Neutrophil (primary cell): Measurements from ENCODE around the gene ATF3.

Experiments used
- H3K27ac ChIP-seq: fragments of 200-600 bp; sonication (generic); 2 replicates; pipeline ENCODE4 v1.5.1; 2016; ENCODE audit warnings: mild to moderate bottlenecking, moderate library complexity
- H3K27me3 ChIP-seq: fragments of 200-600 bp; sonication (generic); 2 replicates; pipeline ENCODE4 v1.6.0; 2016; ENCODE audit warnings: mild to moderate bottlenecking
- H3K36me3 ChIP-seq: fragments of 200-600 bp; sonication (generic); 2 replicates; pipeline ENCODE4 v1.5.1; 2017
- H3K4me1 ChIP-seq, 2 experiments: fragments of 200-600 bp in 1 of 2; sonication (generic) in 1 of 2; 1 replicate in 1 of 2; 2 replicates in 1 of 2; pipeline versions ENCODE4 v1.5.1 to v1.6.1; 2013 to 2016; ENCODE audit warnings: low read depth in 1 of 2, low read length in 1 of 2, mild to moderate bottlenecking in 1 of 2, moderate library complexity in 1 of 2; ENCODE audit not compliant: control insufficient read depth in 1 of 2, insufficient read depth in 1 of 2
- H3K4me3 ChIP-seq, 2 experiments: fragments of 200-600 bp in 1 of 2; sonication (generic) in 1 of 2; 1 replicate in 1 of 2; 2 replicates in 1 of 2; pipeline ENCODE4 v1.5.1; 2013 to 2016; ENCODE audit warnings: low read depth in 1 of 2, low read length in 1 of 2, mild to moderate bottlenecking in 1 of 2, moderate library complexity in 1 of 2
- H3K9me3 ChIP-seq: fragments of 200-600 bp; sonication (generic); 2 replicates; pipeline ENCODE4 v1.5.1; 2016
- TF ChIP-seq, protein P1 (sequence below): fragments of 200-600 bp; sonication (generic); IDR thresholded peaks from 2 replicates; pipeline ENCODE4 v1.5.1; 2016; ENCODE audit warnings: antibody characterized with exemption

ATF3 gene

GRCh38 chr1:212582808-212583615 lies 25.5 kb upstream of the ATF3 start:
- no peaks in the 10 kb centered on the region for H3K36me3 ChIP-seq
- H3K9me3 ChIP-seq, result no peaks in the 10 kb centered on the region
- TF ChIP-seq, protein P1, sequence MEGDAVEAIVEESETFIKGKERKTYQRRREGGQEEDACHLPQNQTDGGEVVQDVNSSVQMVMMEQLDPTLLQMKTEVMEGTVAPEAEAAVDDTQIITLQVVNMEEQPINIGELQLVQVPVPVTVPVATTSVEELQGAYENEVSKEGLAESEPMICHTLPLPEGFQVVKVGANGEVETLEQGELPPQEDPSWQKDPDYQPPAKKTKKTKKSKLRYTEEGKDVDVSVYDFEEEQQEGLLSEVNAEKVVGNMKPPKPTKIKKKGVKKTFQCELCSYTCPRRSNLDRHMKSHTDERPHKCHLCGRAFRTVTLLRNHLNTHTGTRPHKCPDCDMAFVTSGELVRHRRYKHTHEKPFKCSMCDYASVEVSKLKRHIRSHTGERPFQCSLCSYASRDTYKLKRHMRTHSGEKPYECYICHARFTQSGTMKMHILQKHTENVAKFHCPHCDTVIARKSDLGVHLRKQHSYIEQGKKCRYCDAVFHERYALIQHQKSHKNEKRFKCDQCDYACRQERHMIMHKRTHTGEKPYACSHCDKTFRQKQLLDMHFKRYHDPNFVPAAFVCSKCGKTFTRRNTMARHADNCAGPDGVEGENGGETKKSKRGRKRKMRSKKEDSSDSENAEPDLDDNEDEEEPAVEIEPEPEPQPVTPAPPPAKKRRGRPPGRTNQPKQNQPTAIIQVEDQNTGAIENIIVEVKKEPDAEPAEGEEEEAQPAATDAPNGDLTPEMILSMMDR, result no peak
- no peak overlapping the region for H3K4me3 ChIP-seq
- peaks cover 0 to 4% of the 10 kb centered on the region in 2 experiments for H3K4me1 ChIP-seq
- no peak overlapping the region for H3K27ac ChIP-seq
- peaks cover 19% of the 10 kb centered on the region for H3K27me3 ChIP-seq

DNA sequence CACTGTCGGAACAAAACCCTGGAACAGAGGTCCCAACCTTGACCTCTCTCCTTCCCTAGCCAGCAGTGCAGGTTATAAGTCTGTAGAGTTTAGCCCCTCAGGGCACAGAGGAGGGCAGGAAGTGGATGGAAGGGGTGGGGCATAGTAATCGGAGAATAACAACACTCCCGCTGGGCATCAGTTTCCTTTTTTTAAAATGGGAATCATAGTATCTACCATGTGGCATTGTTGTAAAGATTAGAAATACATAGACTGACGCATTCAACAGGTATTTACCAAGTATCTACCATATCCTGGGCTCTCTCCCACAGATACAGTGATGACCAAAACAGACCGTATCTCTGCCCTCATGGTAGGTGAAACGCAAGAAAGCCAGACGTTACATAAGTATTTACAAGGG lies 24.9 kb upstream of the ATF3 start:
- Histone ChIP-seq H3K9me3 (no peaks in the 10 kb centered on the region), H3K36me3 (no peaks in the 10 kb centered on the region), H3K27ac (no peak overlapping the region), H3K27me3 (peaks cover 24% of the 10 kb centered on the region), H3K4me3 (no peak overlapping the region), H3K4me1 (no peaks in the 10 kb centered on the region)
- TF ChIP-seq, protein P1, result no peak

DNA sequence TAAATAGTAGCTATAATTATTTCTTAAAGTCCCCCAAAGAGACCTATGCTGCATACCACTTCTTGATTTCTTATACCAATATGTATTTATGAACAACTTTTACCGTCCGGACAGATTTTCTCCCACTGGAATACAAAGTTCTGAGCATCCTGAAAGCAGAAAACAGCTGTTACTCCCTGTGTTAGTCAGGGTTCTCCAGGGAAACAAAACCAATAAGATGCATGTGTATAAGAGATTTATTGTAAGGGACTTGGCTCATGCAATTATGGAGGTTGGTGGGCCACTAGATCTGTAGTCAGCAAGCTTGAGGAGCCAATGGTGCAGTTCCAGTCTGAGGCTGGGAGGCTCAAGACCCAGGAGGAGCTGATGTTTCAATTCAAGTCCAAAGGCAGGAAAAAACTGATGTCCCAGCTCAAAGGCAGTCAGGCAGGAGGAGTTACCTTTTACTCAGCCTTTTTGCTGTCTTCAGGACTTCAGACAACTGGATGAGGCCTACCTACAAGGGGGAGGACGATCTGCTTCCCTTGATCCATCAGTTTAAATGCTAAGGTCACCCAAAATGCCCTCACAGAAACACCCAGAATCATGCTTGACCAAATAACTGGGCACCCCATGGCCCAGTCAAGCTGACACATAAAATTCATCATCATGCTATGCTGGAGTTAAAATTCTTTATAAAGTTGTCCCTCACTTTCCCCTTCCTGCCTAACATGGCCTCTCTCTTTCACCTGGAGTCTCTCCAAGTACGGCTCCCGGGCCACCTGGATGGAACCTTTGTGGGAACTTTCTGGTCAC lies 24.3 kb upstream of the ATF3 start:
- H3K9me3 ChIP-seq, result no peaks in the 10 kb centered on the region
- TF ChIP-seq, protein P1, result no peak
- no peak overlapping the region for H3K4me3 ChIP-seq
- H3K4me1 ChIP-seq, result peaks cover 0 to 5% of the 10 kb centered on the region in 2 experiments
- H3K36me3 ChIP-seq, result no peaks in the 10 kb centered on the region
- H3K27me3 ChIP-seq, result peaks cover 24% of the 10 kb centered on the region
- no peak overlapping the region for H3K27ac ChIP-seq

- Histone ChIP-seq H3K4me1 (peaks cover 9 to 13% of the 10 kb centered on the region in 2 experiments), H3K27me3 (peaks cover 24% of the 10 kb centered on the region), H3K4me3 (no peak overlapping the region), H3K9me3 (no peaks in the 10 kb centered on the region), H3K36me3 (no peaks in the 10 kb centered on the region), H3K27ac (no peak overlapping the region)
- TF ChIP-seq, protein P1, result no peak
These were observed 23.4 kb upstream of the ATF3 start for GRCh38 chr1:212585210-212585609.

- H3K9me3 ChIP-seq, result no peaks in the 10 kb centered on the region
- TF ChIP-seq, protein P1, result no peak
- H3K27me3 ChIP-seq, result peaks cover 24% of the 10 kb centered on the region
- peaks cover 18 to 25% of the 10 kb centered on the region in 2 experiments for H3K4me1 ChIP-seq
- H3K27ac ChIP-seq, result no peak overlapping the region
- no peak overlapping the region for H3K4me3 ChIP-seq
- H3K36me3 ChIP-seq, result no peaks in the 10 kb centered on the region
These were observed 22.1 kb upstream of the ATF3 start for GRCh38 chr1:212586206-212587015.
